C4-2B (cell line): Measurements from ENCODE around the gene GTF3C6.

Experiments used
- ZFX ChIP-seq: fragments of 450-650 bp; IDR thresholded peaks from 2 replicates; pipeline ENCODE4 v1.6.1; 2017
- TF ChIP-seq, protein P1 (sequence below): fragments of 450-650 bp; conservative IDR thresholded peaks from 2 replicates; pipeline ENCODE4 v1.5.1; 2017; ENCODE audit warnings: mild to moderate bottlenecking

DNA sequence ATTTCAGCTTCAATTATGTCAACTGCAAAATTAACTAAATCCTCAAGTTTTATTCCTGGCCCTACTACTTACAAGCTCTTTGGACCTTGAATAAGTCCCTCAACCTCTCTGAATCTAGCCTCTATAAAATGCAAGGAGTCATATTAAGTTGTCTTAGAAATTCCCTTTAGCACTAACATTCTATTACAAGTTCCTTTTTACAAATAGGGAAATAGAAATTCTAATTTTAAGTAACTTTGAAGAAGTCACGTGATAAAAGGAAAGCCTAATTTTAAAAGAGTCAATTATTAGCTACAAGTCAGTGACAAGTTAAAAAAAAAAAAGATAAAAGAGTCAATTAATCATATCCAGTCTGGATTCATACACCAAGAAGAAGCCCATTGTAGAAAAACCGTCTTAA, 24.6 kb upstream of the GTF3C6 start:
- TF ChIP-seq, protein P1, sequence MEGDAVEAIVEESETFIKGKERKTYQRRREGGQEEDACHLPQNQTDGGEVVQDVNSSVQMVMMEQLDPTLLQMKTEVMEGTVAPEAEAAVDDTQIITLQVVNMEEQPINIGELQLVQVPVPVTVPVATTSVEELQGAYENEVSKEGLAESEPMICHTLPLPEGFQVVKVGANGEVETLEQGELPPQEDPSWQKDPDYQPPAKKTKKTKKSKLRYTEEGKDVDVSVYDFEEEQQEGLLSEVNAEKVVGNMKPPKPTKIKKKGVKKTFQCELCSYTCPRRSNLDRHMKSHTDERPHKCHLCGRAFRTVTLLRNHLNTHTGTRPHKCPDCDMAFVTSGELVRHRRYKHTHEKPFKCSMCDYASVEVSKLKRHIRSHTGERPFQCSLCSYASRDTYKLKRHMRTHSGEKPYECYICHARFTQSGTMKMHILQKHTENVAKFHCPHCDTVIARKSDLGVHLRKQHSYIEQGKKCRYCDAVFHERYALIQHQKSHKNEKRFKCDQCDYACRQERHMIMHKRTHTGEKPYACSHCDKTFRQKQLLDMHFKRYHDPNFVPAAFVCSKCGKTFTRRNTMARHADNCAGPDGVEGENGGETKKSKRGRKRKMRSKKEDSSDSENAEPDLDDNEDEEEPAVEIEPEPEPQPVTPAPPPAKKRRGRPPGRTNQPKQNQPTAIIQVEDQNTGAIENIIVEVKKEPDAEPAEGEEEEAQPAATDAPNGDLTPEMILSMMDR = no peak
- TF ChIP-seq ZFX = no peak
